ENCODE measurements around the gene IL17A. TPM values are rescaled to one million over a fixed set of nuclear protein-coding genes. Genes with fewer than 3 reads are reported as not detected.

The IL17A gene
- total RNA-seq, 1 donor = not detected

GRCh38 chr6:52176550-52176949, 9.6 kb upstream of the IL17A start:
- Histone ChIP-seq H3K9me3 (ENCODE audit: low read depth, low read length) (no peaks in the 10 kb centered on the region), H2AFZ (ENCODE audit: low read length) (no peak overlapping the region), H4K20me1 (ENCODE audit: insufficient read depth, low read length) (no peaks in the 10 kb centered on the region), H3K4me3 (ENCODE audit: insufficient read depth, low read length) (no peak overlapping the region), H3K4me2 (ENCODE audit: insufficient read depth, low read length) (no peak overlapping the region), H3K36me3 (ENCODE audit: insufficient read depth, low read length) (no peaks in the 10 kb centered on the region), H3K27me3 (ENCODE audit: insufficient read depth, low read length) (no peaks in the 10 kb centered on the region), H3K4me1 (ENCODE audit: insufficient read depth, low read length) (no peaks in the 10 kb centered on the region), H3K27ac (ENCODE audit: low read depth, low read length) (no peak overlapping the region), H3K79me2 (ENCODE audit: insufficient read depth, low read length) (no peaks in the 10 kb centered on the region)
- TF ChIP-seq CTCF (IDR thresholded peaks at IDR 0.05; ENCODE audit: extremely low read depth, low read depth, low read length) = no peak
- no peak for DNase-seq (ENCODE audit: insufficient read length, low spot score, missing footprints)

- DNase-seq (ENCODE audit: insufficient read length, low spot score, missing footprints) = no peak
- Histone ChIP-seq H3K27me3 (ENCODE audit: insufficient read depth, low read length) (no peaks in the 10 kb centered on the region), H2AFZ (ENCODE audit: low read length) (no peak overlapping the region), H3K4me1 (ENCODE audit: insufficient read depth, low read length) (no peaks in the 10 kb centered on the region), H3K79me2 (ENCODE audit: insufficient read depth, low read length) (no peaks in the 10 kb centered on the region), H3K4me2 (ENCODE audit: insufficient read depth, low read length) (no peak overlapping the region), H3K27ac (ENCODE audit: low read depth, low read length) (no peak overlapping the region), H3K9me3 (ENCODE audit: low read depth, low read length) (no peaks in the 10 kb centered on the region), H4K20me1 (ENCODE audit: insufficient read depth, low read length) (no peaks in the 10 kb centered on the region), H3K36me3 (ENCODE audit: insufficient read depth, low read length) (no peaks in the 10 kb centered on the region), H3K4me3 (ENCODE audit: insufficient read depth, low read length) (no peak overlapping the region)
- no peak for TF ChIP-seq CTCF (IDR thresholded peaks at IDR 0.05; ENCODE audit: extremely low read depth, low read depth, low read length)
Observed at GRCh38 chr6:52177961-52178360, 8.2 kb upstream of the IL17A start.

- Histone ChIP-seq H3K27me3 (ENCODE audit: insufficient read depth, low read length) (no peaks in the 10 kb centered on the region), H3K4me1 (ENCODE audit: insufficient read depth, low read length) (no peaks in the 10 kb centered on the region), H3K27ac (ENCODE audit: low read depth, low read length) (no peak overlapping the region), H3K36me3 (ENCODE audit: insufficient read depth, low read length) (no peaks in the 10 kb centered on the region), H3K4me3 (ENCODE audit: insufficient read depth, low read length) (no peak overlapping the region), H3K79me2 (ENCODE audit: insufficient read depth, low read length) (no peaks in the 10 kb centered on the region), H2AFZ (ENCODE audit: low read length) (no peak overlapping the region), H3K9me3 (ENCODE audit: low read depth, low read length) (no peaks in the 10 kb centered on the region), H3K4me2 (ENCODE audit: insufficient read depth, low read length) (no peak overlapping the region), H4K20me1 (ENCODE audit: insufficient read depth, low read length) (no peaks in the 10 kb centered on the region)
- DNase-seq (ENCODE audit: insufficient read length, low spot score, missing footprints) = no peak
- no peak for TF ChIP-seq CTCF (IDR thresholded peaks at IDR 0.05; ENCODE audit: extremely low read depth, low read depth, low read length)
Observed at GRCh38 chr6:52180787-52181558, 5.2 kb upstream of the IL17A start.

- DNase-seq (ENCODE audit: insufficient read length, low spot score, missing footprints) = no peak
- no peak overlapping the region for H3K4me2 ChIP-seq (ENCODE audit: insufficient read depth, low read length)
Observed at GRCh38 chr6:52183131-52183713, 3.0 kb upstream of the IL17A start.

More at GRCh38 chr6:52183131-52183713, 3.0 kb upstream of the IL17A start:
- Histone ChIP-seq H3K79me2 (ENCODE audit: insufficient read depth, low read length) (no peaks in the 10 kb centered on the region), H3K27me3 (ENCODE audit: insufficient read depth, low read length) (no peaks in the 10 kb centered on the region), H3K4me3 (ENCODE audit: insufficient read depth, low read length) (no peak overlapping the region), H3K9me3 (ENCODE audit: low read depth, low read length) (no peaks in the 10 kb centered on the region), H3K27ac (ENCODE audit: low read depth, low read length) (no peak overlapping the region), H3K4me1 (ENCODE audit: insufficient read depth, low read length) (no peaks in the 10 kb centered on the region), H2AFZ (ENCODE audit: low read length) (no peak overlapping the region), H3K36me3 (ENCODE audit: insufficient read depth, low read length) (no peaks in the 10 kb centered on the region), H4K20me1 (ENCODE audit: insufficient read depth, low read length) (no peaks in the 10 kb centered on the region)
- TF ChIP-seq CTCF (IDR thresholded peaks at IDR 0.05; ENCODE audit: extremely low read depth, low read depth, low read length) = no peak
